ENCODE data around the gene PRR7.

GRCh38 chr5:177503351-177504085, 56.9 kb downstream of the PRR7 start:
- no peak for TF ChIP-seq CTCF (IDR thresholded peaks at IDR 0.05)
- no peak for TF ChIP-seq POLR2A (IDR thresholded peaks at IDR 0.05)

All from esophagus squamous epithelium (tissue), 4 donors.